Transverse colon (tissue), 4 donors: ENCODE measurements around the gene HSPH1.

Source experiments
- EP300 ChIP-seq: sonication (generic); formaldehyde crosslinking; IDR thresholded peaks from one replicate; pipeline ENCODE4 v1.6.1; 2017; ENCODE audit warnings: antibody characterized with exemption, low read depth
- POLR2A ChIP-seq: fragments of 450-650 bp; IDR thresholded peaks from one replicate; pipeline ENCODE4 v1.6.1; 2016; ENCODE audit warnings: antibody characterized with exemption, mild to moderate bottlenecking, moderate library complexity
- POLR2AphosphoS5 ChIP-seq, 3 donors: sonication (generic); formaldehyde crosslinking; IDR thresholded peaks; one replicate each; pipeline ENCODE4 v1.6.1; 2016; ENCODE audit warnings: antibody characterized with exemption in 3 of 3
- TF ChIP-seq, protein P1 (sequence below), 5 experiments: fragments of 200-600 bp in 3 of 5; fragments of 450-650 bp in 2 of 5; sonication (generic) in 3 of 5; IDR thresholded peaks; 1 replicate in 2 of 5; 2 replicates in 3 of 5; pipeline ENCODE4 v1.5.1; 2016 to 2017; ENCODE audit warnings: antibody characterized with exemption in 5 of 5, inconsistent platforms in 3 of 5, mild to moderate bottlenecking in 2 of 5, moderate library complexity in 1 of 5

DNA sequence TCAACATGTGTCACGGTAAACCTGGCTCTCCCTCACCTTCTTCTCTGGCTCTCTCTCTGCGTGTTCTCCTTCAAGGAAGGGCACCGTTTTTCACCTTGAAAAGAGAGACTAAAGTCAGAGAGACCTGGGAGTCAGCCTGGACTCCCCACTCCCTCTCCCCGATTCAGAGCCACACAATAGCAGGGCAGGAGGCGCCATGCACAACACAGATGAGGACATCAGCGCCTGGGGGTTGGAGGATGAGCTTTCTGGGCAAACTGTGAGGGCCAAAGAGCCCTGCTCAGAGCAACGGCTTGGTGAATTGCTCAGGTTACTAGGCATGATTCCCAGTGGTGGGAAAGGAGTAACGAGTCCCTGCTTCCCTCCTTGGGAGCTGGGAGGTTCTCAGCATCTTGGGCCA, 32.3 kb downstream of the HSPH1 start:
- TF ChIP-seq POLR2A (no peak), POLR2AphosphoS5 (IDR thresholded peaks at IDR 0.05) (no peak), EP300 (no peak)
- TF ChIP-seq, protein P1, sequence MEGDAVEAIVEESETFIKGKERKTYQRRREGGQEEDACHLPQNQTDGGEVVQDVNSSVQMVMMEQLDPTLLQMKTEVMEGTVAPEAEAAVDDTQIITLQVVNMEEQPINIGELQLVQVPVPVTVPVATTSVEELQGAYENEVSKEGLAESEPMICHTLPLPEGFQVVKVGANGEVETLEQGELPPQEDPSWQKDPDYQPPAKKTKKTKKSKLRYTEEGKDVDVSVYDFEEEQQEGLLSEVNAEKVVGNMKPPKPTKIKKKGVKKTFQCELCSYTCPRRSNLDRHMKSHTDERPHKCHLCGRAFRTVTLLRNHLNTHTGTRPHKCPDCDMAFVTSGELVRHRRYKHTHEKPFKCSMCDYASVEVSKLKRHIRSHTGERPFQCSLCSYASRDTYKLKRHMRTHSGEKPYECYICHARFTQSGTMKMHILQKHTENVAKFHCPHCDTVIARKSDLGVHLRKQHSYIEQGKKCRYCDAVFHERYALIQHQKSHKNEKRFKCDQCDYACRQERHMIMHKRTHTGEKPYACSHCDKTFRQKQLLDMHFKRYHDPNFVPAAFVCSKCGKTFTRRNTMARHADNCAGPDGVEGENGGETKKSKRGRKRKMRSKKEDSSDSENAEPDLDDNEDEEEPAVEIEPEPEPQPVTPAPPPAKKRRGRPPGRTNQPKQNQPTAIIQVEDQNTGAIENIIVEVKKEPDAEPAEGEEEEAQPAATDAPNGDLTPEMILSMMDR (IDR thresholded peaks at IDR 0.05): no peak
